HG03064 (cell line): ENCODE data around the gene WWTR1.

Experiments used
- ATAC-seq: cut with Tn5 transposase; IDR thresholded peaks from one replicate; pipeline ENCODE4 v1.9.1; 2021; ENCODE audit warnings: low read depth; ENCODE audit not compliant: unreplicated experiment

WWTR1 gene

DNA sequence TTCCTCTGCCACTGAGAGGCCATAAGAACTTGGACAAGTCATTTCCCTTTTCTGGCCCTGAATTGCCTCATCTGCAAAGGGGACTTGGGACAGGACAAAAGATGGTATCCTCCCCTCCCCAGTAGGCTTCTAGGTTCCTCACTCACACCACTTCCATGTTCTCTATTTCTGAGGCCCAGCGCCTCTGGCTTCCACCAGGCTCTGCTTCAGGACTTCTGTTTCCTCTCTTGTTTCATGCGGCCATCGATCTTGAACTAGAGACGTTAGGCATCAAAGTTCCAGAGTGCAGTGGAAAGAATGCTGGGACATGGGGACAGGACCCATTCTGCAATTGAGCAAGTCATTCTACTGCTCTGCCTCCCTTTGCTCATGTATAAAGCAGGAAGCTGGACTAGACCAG lies 181.6 kb downstream of the WWTR1 start:
- no peak for ATAC-seq

- ATAC-seq: no peak
Observed at GRCh38 chr3:149475451-149476060, 182.3 kb downstream of the WWTR1 start.

GRCh38 chr3:149474250-149474817 lies 183.5 kb downstream of the WWTR1 start, which contains the start of gene TM4SF4:
TM4SF4 (plus strand) TSS chr3:149474697; CDS start chr3:149474878, 181 bp downstream.
- ATAC-seq: no peak

DNA sequence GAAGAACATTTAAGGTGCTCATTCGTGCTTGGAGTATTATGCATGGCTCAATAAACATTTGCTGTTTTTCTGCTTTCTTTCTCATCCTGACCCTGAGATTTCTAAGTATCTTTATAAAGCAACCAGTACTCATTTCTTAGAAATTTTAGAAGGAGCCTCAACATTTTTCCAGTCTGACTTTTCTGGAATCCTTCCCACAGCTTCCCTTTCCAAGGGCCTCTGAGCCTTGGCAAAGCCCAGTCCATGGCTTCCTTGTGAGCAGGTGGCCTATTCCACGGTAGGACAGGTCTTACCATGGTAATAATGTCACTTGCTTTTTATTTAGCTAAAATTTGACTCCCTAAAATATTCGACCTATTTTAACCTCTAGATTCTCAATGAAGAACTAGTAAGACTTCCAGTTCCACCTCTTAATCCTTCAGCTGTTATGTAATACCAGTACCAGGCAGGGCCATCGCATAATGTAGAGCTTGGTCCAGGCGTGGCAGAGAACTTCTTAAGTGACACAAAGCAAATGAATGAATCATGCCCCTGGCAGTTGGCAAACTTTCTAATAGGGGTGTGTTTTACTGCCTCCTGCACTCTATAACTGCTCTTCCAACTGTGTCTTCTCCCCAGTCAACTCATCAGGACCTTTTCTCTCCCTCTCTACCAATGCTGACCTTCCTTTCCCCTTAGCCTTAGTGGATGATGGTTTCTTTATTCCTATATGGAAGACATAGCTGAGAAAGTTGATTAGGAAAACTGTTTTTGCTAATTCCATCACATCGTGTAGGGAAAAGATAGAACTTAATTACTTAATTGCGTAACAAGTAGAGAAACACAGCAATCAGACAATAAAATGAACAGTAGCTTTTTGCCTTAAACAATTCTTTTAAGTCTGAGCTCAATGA lies 184.2 kb downstream of the WWTR1 start:
- no peak for ATAC-seq

- ATAC-seq: no peak
Observed at GRCh38 chr3:149472030-149472797, 185.6 kb downstream of the WWTR1 start.

- no peak for ATAC-seq
Observed at GRCh38 chr3:149470381-149470780, 187.4 kb downstream of the WWTR1 start.

GRCh38 chr3:149468504-149469212 lies 189.2 kb downstream of the WWTR1 start:
- ATAC-seq: peak; percentile 95
